Upper lobe of right lung (tissue), 1 donor: ENCODE data around the gene L3MBTL3. TPM values are rescaled to one million over a fixed set of nuclear protein-coding genes. Genes with fewer than 3 reads are reported as not detected.

Source experiments
- ATAC-seq: fragments of 200-7000 bp; cut with Tn5 transposase; one replicate; pipeline ENCODE4 v1.9.1; 2020; ENCODE audit warnings: mild to moderate bottlenecking, moderate library complexity
- DNase-seq: peaks from one replicate; pipeline ENCODE4 v3.0.0-alpha.2; 2020
- H3K27ac ChIP-seq: fragments of 200-600 bp; one replicate; pipeline ENCODE4 v1.8.0; 2022
- H3K27me3 ChIP-seq: fragments of 200-600 bp; one replicate; pipeline ENCODE4 v1.8.0; 2022; ENCODE audit warnings: mild to moderate bottlenecking
- H3K36me3 ChIP-seq: fragments of 200-600 bp; one replicate; pipeline ENCODE4 v1.8.0; 2022
- H3K4me1 ChIP-seq: fragments of 200-600 bp; one replicate; pipeline ENCODE4 v1.8.0; 2022
- H3K4me3 ChIP-seq: fragments of 200-600 bp; one replicate; pipeline ENCODE4 v1.8.0; 2022; ENCODE audit warnings: mild to moderate bottlenecking
- H3K9me3 ChIP-seq: fragments of 200-600 bp; one replicate; pipeline ENCODE4 v1.8.0; 2022
- intact Hi-C: fragments of 100-400 bp; cut with DNase I; formaldehyde crosslinking; loops from one replicate; pipeline ENCODE4 v1.11.0; 2022
- total RNA-seq: library from RNA; stranded (reverse); fragmentation: NEBNext Ultra II Directional; extraction: Animal tissue kit (Norgen Biotek cat#: 25700); gene quantifications from one replicate; pipeline ENCODE4 v1.2.1, GENCODE V29; 2021
- TF ChIP-seq, protein P1 (sequence below): fragments of 200-600 bp; IDR thresholded peaks from one replicate; pipeline ENCODE4 v1.8.0; 2022; ENCODE audit warnings: antibody characterized with exemption
- donor health status: DM: no; HTN: yes; CAD: no; lungs with severe emphysema.

L3MBTL3 gene
- total RNA-seq, 1 donor from 2014 or later = 6.3 TPM

DNA sequence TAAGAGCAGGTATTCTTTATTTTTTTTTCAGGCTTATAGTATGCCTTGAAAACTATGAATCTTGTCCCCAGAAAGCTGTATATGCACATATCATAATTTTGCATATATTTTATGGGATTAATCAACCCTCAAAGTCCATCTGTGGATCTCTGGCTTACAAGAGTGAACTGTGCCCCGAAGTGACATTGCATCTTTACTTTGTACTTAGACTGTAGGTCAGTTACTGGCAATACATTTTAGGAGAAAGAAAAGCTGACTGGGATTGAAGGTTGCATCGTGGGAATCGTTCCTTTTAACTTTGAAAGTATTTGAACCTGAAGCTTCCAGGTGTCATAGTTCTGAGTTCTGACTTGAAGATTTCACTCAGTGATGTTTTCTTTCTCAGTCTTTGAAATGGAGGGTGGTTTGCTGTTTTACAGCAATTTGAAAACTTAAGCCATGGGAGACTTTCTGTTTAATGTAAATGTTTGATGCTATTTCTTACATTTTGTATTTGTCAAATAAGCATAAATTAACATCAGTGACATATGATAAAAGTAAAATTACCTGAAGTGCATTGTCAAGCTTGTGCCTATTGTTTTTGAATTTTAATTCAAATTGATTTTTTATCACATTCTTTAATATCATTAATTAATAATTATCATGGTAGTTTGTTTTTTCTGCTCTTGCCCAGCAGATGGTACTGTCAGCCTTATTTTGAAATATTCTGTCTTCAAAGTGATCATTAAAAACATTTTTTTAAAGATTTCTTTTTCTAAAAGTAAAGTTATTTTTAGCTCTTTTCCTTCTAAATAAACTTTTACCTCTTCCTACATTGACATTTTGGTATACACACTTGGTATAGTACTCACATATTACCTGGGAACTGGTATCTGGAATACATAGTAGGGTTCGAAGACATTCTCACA, 29.0 kb downstream of the L3MBTL3 start:
- intact Hi-C loops = no loop called here

DNA sequence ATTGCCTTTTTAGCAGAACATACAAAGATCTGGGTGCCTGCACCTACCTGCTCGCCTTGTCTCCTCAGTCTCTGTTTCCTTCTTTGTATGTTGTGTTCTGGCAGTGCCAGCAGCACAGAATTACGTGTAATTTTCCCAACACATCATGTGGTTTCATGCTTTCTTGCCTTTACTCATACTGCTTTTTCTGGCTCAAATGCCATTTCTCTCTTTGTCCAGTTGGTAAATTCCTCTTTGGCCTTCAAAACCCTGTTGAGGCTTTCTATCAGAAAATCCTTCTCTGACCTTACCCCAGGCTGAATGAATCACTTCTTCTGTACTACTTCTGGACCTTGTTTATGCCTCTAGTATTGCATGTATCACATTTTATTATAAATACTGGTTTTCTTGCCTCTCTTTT, 31.8 kb downstream of the L3MBTL3 start:
- H3K27ac ChIP-seq = no peak overlapping the region
- H3K36me3 ChIP-seq = peaks cover 28% of the 10 kb centered on the region
- no peaks in the 10 kb centered on the region for H3K4me1 ChIP-seq

More for the DNA sequence above, 29.0 kb downstream of the L3MBTL3 start:
- H3K36me3 ChIP-seq = peaks cover 26% of the 10 kb centered on the region
- no peak overlapping the region for H3K27ac ChIP-seq
- H3K27me3 ChIP-seq = no peaks in the 10 kb centered on the region
- H3K4me3 ChIP-seq = no peak overlapping the region
- no peak for ATAC-seq
- H3K4me1 ChIP-seq = no peaks in the 10 kb centered on the region
- H3K9me3 ChIP-seq = no peaks in the 10 kb centered on the region
- TF ChIP-seq, protein P1, sequence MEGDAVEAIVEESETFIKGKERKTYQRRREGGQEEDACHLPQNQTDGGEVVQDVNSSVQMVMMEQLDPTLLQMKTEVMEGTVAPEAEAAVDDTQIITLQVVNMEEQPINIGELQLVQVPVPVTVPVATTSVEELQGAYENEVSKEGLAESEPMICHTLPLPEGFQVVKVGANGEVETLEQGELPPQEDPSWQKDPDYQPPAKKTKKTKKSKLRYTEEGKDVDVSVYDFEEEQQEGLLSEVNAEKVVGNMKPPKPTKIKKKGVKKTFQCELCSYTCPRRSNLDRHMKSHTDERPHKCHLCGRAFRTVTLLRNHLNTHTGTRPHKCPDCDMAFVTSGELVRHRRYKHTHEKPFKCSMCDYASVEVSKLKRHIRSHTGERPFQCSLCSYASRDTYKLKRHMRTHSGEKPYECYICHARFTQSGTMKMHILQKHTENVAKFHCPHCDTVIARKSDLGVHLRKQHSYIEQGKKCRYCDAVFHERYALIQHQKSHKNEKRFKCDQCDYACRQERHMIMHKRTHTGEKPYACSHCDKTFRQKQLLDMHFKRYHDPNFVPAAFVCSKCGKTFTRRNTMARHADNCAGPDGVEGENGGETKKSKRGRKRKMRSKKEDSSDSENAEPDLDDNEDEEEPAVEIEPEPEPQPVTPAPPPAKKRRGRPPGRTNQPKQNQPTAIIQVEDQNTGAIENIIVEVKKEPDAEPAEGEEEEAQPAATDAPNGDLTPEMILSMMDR = no peak
- no peak for DNase-seq

DNA sequence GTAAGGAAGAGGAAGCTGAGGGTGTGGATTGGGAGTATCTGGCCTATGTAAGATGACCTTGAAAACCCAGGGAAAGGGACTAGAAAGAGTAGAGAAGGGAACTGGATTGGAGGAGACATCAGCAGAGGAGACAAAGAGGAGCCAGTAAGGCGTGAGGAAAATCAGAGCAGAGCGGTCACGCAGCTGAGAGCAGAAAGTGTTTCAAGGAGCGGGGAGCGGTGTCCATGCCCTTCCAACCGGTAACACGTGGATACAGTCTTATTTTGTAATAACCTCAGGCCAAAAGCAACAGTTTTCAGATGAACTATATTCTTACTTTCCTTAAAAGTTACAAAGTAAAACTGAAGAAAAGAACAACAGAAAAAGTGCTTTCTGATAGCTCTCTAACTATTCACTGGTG, 36.3 kb downstream of the L3MBTL3 start:
- H3K4me1 ChIP-seq = no peaks in the 10 kb centered on the region
- H3K9me3 ChIP-seq = no peaks in the 10 kb centered on the region
- TF ChIP-seq, protein P1 = no peak
- no peak overlapping the region for H3K27ac ChIP-seq
- H3K4me3 ChIP-seq = no peak overlapping the region
- ATAC-seq (no peak), DNase-seq (no peak)
- no peaks in the 10 kb centered on the region for H3K27me3 ChIP-seq
- H3K36me3 ChIP-seq = peaks cover 37% of the 10 kb centered on the region
- intact Hi-C loops = no loop called here

More for the DNA sequence above, 31.8 kb downstream of the L3MBTL3 start:
- intact Hi-C loops = no loop called here
- Histone ChIP-seq H3K4me3 (no peak overlapping the region), H3K9me3 (no peaks in the 10 kb centered on the region), H3K27me3 (no peaks in the 10 kb centered on the region)
- TF ChIP-seq, protein P1 = no peak
- no peak for ATAC-seq
- DNase-seq = no peak

DNA sequence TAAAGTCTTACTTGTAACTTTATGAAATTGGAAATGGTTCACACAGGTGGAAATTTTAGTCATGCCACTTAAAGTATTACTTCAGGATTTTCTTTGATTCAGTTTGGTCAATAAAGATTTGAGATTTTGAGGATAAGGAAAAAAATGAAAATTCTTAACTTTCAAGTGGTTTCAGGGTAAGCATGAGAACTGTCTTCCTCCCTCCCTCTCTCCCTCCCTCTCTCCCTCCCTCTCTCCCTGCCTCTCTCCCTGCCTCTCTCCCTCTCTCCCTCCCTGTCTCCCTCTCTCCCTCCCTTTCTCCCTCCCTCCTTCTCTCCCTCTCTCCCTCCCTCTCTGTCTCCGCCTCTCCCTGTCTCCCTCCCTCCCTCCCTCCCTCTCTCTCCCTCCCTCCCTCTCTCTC, 36.9 kb downstream of the L3MBTL3 start:
- H3K36me3 ChIP-seq = peaks cover 35% of the 10 kb centered on the region
- intact Hi-C loops = no loop called here

DNA sequence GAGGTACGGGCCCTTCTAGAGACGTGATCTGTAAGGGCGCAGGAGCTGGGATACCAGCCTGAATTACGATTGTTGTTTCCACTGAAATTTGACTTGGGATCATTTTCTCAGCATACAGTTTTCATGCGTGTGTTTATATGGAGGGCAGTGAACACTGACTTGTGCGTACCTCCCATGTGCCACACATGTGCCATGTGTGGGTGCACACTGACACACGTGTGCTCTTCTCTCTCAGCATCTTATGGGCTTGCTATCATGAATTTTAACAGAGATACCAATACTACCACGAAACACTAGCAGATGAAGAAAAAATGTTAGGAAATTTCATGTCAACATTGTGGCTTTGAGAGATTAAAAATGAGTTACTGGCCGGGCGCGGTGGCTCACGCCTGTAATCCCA, 39.1 kb downstream of the L3MBTL3 start:
- Histone ChIP-seq H3K27ac (no peak overlapping the region), H3K27me3 (no peaks in the 10 kb centered on the region), H3K9me3 (no peaks in the 10 kb centered on the region), H3K36me3 (peaks cover 18% of the 10 kb centered on the region), H3K4me1 (no peaks in the 10 kb centered on the region), H3K4me3 (no peak overlapping the region)
- TF ChIP-seq, protein P1 = no peak
- intact Hi-C loops = no loop called here
- ATAC-seq (no peak), DNase-seq (no peak)

More for the DNA sequence above, 36.9 kb downstream of the L3MBTL3 start:
- Histone ChIP-seq H3K27ac (no peak overlapping the region), H3K27me3 (no peaks in the 10 kb centered on the region), H3K9me3 (no peaks in the 10 kb centered on the region), H3K4me3 (no peak overlapping the region), H3K4me1 (no peaks in the 10 kb centered on the region)
- DNase-seq (no peak), ATAC-seq (no peak)
- TF ChIP-seq, protein P1 = no peak
